AG08395 (cell line): ENCODE data around the gene PALLD.
"Not testable (repeated sequence)": the region's sequence is repeated elsewhere in the genome, so short reads cannot be mapped to it uniquely, and the experiment has no call there.

Experiments
- DNase-seq: peaks from one replicate; pipeline ENCODE4 v3.0.0; 2012; ENCODE audit warnings: mixed read lengths, low spot score

PALLD gene

DNA sequence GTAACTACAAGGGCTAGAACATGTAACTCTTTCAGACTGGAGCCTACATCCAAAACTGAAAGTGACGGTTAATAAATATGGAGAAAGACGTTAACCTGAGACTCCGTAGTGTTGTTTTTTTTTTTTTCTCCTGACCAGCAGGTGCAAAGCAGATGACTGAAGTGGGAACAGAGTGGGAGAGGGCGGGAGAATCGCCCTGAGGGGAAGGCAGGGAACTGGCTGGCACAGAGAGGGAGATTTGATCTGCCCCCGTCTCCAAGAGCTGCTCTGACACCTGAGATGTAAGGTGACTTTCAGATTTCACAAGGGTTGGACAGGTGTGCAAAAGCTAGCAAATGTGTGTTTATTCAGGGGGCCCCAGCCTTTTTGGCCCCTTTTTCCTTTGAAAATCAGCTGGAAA lies 180.2 kb downstream of the PALLD start:
- DNase-seq = no peak

GRCh38 chr4:168677879-168678278 lies 181.0 kb downstream of the PALLD start:
- DNase-seq = no peak

DNA sequence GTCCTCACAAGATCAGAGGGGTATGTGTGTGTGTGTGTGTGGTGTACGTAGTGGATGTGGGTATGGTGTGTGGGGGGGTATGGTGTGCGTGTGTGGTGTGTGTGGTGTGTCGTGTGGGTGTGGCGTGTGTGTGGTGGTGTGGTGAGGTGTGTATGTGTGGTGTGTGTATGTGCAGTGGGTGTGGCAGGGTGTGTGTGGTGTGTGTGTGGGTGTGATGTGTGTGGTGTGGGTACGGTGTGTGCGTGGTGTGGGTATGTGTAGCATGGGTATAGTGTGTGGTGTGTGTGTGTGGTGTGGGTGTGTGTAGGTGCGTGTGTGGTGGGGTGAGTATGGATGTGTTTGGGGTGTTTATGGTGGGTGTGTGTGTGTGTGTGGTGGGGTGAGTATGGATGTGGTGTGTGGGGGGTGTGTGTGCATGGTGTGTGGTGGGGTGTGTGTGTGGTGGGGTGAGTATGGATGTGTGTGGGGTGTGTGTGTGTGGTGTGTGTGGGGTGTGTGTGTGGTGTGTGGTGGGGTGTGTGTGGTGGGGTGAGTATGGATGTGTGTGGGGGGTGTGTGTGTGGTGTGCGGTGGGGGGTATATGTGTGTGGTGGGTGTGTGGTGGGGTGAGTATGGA lies 182.0 kb downstream of the PALLD start:
- no peak for DNase-seq

GRCh38 chr4:168679397-168679796 lies 182.5 kb downstream of the PALLD start:
- no peak for DNase-seq

DNA sequence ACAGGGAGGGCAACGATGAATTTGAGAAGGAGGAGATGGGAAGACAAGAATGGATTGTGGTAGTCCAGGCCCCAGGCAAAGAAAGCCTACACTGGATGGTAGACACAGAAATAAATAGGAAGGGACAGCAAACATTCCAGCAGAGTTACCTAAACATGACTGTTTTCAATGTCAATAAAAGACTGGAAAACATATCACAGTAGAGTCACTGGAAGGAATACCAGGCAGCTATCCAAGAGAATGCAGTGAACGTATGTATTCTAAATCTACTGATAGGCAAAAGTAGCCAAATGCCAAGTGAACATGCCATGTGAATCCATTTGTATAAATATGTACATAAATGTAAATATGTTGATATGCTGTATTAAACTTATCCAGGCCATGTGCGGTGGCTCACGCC lies 183.0 kb downstream of the PALLD start:
- no peak for DNase-seq

- no peak for DNase-seq
Observed at GRCh38 chr4:168682898-168683500, 186.1 kb downstream of the PALLD start.

DNA sequence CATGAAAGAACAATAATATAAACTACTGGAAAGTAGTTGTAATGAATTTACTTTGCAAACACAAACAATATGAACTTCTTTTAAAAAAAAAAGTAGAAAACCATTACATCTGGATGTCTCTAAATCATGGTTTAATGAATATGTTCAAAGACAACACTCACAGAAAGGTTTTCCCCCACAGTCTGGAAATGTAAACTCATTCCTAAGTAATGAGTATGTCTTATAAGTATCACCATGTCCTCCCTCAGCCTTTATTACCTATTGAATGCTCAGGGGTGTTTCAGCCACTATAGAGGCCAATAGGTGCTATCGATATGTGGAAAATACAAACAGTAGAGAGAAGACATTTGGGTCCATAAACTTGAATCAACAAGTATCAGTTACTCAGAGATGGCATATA lies 186.7 kb downstream of the PALLD start:
- peak; percentile 22 for DNase-seq

- DNase-seq = no peak
Observed at GRCh38 chr4:168685136-168685809, 188.4 kb downstream of the PALLD start.

DNA sequence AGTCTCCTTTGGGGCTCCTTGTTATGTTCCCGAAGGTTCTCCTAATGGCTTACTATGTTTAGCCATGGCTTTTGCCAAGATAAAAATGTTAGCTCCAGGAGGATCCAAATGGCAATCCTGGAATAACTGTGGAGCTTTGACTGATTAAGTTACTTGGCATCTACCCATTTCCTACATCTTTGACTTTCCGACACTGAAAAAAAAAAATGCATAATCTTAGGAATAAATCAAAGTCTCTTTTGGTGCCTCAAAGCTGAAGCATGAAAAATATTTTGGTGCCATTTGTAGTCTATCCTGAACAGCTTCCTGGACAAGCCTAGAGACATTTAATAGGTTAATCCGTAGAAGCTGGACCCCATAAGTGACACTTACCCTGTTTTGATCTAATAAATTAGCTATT lies 191.7 kb downstream of the PALLD start:
- DNase-seq = no peak

DNA sequence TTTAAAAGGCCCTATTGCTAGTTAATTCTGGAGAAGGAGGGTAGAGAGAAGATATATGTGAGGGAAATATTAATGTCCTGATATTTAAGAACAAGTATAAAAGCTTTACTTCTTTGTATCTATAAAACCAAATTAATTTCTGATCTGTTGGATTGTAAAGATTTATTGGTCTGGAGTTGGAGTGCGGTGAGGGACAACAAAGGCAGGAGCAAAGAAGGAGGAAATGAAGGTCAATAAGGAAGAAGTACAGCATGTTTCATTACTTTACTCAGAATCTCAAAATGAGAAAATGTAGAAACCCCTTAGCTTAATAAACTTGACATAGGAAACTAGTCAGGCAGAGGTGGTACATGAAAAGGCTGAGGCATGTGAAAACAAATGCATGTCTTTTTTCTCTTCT lies 192.9 kb downstream of the PALLD start:
- DNase-seq = no peak

DNA sequence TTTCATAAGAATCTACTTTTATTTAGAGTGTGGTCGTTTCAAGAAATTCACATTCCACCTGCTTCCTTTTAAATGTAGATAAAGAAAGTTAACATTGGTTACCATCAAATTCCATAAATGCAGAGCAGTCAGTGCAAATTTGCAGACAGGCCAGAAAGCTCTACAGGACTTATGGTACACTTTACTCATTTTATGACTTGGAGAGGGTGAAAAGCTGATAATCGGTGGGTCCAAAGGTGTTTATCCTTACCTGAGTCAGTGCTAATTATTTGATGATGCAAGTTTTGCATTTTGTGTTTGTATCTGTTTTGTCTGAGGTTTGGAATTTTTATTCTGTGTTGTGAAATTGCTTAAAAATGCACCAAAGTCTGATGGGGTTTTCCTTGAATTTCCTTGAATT lies 193.3 kb downstream of the PALLD start:
- no peak for DNase-seq

DNA sequence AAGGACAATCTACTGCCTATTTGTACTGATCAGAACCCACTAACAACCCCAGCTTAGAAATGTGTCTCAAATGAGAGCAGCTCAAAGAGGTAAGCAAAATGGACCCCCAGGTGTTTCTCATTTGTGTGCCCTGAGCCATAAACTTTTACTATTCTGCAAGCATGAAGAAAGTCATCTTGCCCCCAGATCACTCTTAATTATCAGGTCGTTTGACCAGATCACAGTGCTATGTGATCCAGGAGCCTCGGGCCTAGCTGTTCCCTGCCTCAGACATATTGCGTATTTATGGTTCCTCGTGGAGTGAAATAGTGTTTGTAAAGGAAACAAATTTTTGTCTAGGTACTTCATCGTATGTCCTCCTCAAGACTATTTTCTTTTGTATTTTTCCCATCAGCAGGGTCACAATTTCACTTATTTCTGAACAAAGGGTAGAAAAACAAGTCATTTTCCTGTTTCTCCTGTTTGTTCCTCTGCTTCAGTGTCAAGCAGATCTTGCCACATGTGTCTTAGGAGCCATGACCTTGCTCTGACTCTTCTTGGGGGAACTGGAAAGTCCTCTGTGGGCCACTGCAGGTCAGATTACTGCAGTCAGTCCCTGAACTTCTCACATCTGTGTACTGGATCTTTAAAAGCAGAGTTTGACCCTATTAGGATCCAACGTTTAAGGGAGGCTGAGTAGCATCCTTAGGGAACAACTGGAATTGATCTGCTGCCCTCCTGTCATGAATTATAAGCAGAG lies 194.9 kb downstream of the PALLD start:
- DNase-seq = no peak

DNA sequence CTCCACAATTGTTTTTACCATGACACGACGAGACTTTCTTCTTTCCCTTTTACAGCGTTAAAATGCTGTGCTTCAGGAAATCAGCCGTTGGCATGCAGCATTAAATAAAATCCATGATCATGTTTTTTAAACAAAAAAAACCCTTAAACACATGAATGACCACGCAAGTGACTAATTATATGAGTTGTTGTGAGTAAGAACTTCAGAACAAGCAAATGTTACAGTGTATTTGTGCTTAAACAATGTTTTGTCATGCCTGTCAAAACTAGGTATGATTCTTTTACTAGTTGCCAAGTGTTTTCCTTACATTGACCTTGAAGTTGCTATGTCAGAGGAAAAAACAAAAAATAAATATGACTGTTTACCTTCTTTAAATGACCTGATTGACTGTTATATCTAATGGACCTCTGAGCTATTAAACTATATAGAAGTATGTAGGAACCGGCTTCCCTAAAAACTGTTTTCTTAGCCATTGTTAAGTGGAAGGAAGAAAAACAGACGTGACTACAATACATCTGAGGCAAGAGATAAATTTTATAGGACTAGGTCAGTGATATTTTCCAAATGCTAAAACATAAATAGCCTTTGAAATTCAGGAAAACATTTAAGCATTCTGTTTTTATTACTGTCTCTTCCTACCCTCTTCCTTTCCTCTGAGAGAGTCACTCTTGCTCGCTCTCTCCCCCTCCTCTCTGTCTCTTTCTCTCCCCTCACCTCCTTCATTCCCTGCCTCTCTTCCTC lies 197.1 kb downstream of the PALLD start:
- DNase-seq = no peak

GRCh38 chr4:168694667-168695066 lies 197.8 kb downstream of the PALLD start:
- DNase-seq = no peak

DNA sequence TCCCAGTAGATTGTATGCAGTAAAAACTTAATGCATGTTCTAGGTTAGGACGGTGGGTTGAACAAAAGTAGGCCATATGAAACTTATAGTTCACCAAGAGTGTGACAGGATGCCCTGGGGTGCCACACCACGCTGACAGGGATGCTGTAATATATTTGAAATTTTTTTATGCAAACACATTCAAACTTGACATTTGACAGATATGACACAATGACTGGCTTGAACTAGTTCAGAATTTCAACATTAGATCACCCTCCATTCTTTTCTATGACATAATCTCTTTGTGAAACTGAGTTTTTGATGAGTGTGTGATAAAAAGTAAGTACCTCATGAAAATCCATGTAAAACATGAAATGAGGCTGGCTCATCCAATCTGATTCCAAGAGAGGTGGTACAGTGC lies 198.4 kb downstream of the PALLD start:
- no peak for DNase-seq

DNA sequence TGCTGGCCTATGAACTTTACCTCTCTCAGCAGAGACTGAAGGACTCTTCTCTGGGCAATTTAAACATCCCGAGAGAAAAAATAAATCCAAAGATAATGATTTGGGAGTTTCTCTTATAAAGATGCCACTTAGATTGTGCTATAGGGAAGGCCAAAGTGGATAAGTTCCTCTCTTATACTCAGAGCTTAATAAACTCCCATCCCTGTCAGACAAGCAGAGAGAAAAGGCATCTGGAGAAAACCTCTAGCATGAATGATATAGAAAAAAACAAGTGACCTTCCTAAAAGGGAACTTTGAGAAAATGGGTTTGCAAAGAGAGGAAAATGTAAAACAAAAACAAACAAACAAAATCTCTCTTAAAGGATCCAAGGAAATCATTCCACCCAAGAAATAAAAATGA lies 199.4 kb downstream of the PALLD start:
- no peak for DNase-seq

DNA sequence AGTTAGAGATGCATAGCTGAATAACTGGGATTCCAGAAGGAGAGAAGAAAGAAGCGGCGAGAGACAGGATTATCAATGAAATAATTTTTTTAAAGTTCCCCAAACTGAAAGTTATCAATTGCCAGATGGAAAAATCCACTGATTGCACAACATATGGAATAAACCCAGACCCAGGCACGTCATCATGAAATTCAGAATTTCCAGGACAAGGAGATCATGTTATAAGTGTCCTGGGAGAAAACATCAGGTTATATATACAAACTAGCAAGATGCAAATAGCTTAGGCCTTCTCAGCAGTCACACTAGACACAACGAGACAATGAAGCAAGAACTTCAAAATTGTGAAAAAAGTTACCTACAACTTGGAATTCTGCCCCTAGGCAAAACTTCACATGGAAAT lies 200.0 kb downstream of the PALLD start:
- DNase-seq = no peak

- no peak for DNase-seq
Observed at GRCh38 chr4:168699224-168699878, 202.5 kb downstream of the PALLD start.

DNA sequence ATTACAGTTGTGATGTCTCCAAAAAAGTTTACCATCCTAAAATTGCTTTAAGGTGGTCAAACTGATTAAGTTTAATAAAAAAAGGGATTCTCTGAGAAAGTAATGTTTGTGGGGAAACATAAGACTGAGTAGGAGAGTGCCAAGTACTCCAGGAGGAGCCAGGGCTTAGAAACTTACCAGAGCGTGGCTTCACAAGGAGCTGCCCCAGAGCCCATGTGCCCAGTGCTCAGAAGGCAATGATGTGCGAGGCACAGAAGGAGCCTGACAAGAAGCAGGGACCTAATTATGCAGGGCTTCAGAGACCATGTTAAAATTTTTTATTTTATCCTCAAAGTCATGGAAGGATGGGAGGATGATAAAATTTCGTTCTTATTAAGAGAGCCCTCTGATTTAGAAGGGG lies 204.2 kb downstream of the PALLD start:
- no peak for DNase-seq

GRCh38 chr4:168702581-168703087 lies 205.8 kb downstream of the PALLD start:
- DNase-seq = not testable (repeated sequence)

GRCh38 chr4:168705121-168705520 lies 208.3 kb downstream of the PALLD start:
- no peak for DNase-seq

DNA sequence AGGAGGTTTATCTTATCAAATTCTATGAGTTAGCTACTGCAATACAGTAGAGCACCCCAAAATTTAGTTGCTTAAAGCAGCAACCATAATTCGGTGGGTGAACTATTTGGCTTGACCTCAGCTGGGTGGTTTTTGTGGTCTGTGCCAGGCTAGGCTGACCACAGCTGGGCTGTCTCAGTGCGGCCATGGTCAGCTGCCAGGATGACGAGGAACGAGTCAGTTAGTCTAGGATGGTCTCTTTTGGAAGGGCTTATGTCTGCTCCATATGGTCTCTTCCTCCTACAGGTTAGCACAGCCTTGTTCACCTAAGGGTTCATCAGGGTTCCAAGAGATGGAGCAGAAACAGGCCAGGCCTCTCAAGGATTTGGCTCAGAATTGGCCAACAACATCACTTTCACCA lies 210.4 kb downstream of the PALLD start:
- DNase-seq = peak; percentile 33
